GM18520 (cell line): Measurements from ENCODE around the gene ACTA1.
"Not testable (repeated sequence)": the region's sequence is repeated elsewhere in the genome, so short reads cannot be mapped to it uniquely, and the experiment has no call there.

ENCODE experiments used
- ATAC-seq: cut with Tn5 transposase; IDR thresholded peaks from one replicate; pipeline ENCODE4 v1.9.1; 2021; ENCODE audit not compliant: unreplicated experiment

Gene ACTA1

GRCh38 chr1:229409616-229410369, 24.1 kb downstream of the ACTA1 start:
- ATAC-seq, result no peak

DNA sequence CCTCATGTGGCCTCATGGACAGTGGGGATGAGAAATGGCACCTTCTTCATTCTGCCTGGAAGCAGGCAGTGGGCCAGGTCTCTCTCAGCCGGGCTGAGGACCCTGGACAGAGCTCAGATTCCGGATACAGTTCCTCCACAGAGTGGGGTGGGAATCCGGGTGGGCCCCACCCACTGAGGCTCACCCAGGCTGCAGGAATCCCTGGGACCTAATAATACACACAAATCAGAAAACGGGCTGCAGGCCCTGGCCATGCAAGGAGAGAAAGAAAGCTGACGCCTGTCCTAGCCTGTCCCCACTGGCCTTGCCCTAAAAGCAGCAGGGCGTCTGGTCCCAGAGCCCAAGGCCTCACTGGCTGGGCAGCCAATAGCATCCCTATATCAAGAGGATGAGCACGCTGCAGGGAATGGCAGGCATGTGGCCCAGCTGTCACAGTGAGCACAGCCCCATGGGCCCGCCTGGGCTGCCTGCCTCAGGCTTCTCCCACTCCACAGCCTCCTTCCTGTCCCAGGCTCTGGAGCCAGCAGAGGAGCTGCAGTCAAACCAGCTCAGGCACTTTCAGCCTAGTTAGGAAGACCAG, 25.3 kb downstream of the ACTA1 start:
- ATAC-seq, result no peak

- no peak for ATAC-seq
Observed at GRCh38 chr1:229407206-229408026, 26.5 kb downstream of the ACTA1 start.

- ATAC-seq, result no peak
Observed at GRCh38 chr1:229406798-229407197, 27.1 kb downstream of the ACTA1 start.

GRCh38 chr1:229403573-229403972, 30.3 kb downstream of the ACTA1 start:
- ATAC-seq, result no peak

GRCh38 chr1:229402993-229403392, 30.9 kb downstream of the ACTA1 start:
- ATAC-seq, result no peak

DNA sequence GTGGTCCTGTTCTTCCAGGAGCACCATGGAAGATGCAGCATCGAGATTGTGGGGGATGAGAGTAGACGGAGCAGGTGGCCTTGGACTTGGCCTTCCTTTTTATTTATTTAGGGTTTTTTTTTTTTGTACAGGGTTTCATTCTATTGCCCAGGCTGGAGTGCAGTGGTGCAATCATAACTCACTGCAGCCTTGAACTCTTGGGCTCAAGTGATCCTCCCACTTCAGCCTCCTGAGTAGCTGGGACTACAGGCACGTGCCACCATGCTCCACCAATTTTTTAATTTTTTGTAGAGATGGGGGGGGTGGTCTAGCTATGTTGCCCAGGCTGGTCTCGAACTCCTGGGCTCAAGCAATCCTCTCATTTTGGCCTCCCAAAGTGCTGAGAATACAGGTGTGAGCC, 31.6 kb downstream of the ACTA1 start:
- ATAC-seq, result not testable (repeated sequence)

- no peak for ATAC-seq
Observed at GRCh38 chr1:229397762-229398161, 36.1 kb downstream of the ACTA1 start.

DNA sequence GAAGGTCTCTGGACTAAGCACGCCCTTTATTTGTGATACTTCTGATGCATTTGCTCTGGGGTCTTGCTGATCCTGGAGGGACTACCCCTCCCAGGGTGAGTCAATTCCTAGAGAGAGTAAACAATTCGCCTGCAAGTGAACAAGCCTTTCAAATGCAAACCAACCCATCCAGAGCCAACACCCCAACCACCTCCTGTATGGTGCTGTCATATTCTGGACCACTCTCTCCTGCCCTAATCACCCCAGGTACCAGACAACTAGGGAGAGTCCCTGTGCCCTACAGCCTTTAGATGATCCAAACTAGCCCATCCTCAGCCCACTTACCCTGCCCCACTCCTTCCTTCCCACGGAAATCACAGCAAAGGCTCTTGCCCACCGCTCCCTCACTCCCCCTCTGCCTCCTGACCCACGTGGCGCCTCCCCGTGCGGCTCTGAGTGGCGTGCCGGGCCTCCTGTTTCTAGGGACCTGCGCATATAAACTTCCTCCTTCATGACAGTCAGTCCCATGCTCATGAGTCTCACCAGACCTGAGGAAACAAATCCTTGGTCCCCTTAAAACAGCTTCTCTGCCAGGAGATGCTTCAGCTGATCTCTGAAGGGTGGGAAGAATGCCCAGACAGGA, 37.2 kb downstream of the ACTA1 start:
- ATAC-seq, result no peak

GRCh38 chr1:229394517-229394916, 39.4 kb downstream of the ACTA1 start:
- not testable (repeated sequence) for ATAC-seq

GRCh38 chr1:229392936-229393335, 41.0 kb downstream of the ACTA1 start:
- no peak for ATAC-seq

DNA sequence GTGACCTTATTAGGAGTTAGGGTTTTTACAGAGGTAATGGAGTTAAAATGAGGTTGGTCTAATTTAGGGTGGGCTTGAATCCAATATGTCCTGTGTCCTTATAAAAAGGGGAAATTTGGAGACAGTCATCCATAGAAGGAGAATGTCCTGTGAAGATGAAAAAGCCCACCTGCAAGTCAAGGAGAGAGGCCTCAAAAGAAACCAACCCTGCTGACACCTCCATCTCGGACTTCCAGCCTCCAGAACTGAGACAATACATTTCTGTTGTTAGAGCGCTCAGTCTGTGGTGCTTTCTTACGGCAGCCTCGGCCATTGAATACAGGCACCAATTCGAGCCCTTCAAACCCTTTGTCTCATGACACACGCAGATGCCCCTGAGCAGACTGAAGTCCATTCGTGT, 43.8 kb downstream of the ACTA1 start:
- ATAC-seq, result no peak

DNA sequence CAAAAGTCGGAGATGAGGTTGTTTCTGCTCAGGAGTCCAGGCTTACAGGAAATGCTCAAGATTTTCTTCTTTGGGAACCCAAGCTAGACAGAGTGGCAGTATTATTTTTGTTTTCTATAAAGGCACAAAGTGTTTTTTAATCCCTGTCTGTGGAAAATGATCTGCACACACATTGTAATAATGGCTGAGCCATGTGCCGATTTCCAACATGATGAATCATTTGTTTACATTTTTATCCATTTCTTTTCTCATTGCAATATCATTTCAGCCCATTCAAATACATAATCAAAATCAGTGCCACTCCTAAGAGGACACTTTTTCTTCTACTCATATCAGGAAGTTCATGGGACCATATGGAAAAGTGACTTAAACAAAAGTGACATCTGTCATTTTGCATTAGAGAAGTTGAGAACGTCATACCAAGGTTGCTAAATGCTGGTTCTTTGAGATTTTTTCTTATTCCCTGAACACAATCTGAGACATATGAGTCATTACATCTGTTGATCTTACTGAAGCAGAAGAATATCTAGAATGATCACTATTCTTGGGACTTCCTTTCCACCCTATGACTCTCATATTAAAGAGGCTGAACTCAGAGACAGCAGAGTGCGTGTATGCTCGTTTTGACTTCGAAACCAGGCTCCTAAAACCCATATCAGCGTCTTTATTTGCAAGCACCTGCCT, 44.9 kb downstream of the ACTA1 start:
- ATAC-seq, result no peak

- no peak for ATAC-seq
Observed at GRCh38 chr1:229385853-229386456, 47.9 kb downstream of the ACTA1 start.

- ATAC-seq, result no peak
Observed at GRCh38 chr1:229384822-229385221, 49.1 kb downstream of the ACTA1 start.

DNA sequence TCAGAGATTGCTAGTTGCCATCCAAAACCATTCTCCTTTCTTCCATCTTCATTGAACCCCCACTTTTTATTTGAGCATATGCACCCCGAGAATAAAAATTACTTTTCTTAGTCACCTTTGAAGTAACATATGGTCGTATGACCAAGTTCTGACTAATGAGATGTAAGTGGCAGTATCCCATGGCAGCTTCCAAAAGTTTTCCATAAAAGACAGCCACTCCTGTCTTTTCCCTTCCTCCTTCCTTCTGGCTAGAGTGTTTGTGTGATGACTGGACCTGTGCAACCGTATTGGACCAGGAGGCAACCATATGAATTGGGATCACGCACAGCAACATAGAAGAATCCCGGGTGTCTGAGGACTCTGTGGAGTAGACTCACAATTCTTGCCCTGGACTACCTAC, 49.9 kb downstream of the ACTA1 start:
- no peak for ATAC-seq

DNA sequence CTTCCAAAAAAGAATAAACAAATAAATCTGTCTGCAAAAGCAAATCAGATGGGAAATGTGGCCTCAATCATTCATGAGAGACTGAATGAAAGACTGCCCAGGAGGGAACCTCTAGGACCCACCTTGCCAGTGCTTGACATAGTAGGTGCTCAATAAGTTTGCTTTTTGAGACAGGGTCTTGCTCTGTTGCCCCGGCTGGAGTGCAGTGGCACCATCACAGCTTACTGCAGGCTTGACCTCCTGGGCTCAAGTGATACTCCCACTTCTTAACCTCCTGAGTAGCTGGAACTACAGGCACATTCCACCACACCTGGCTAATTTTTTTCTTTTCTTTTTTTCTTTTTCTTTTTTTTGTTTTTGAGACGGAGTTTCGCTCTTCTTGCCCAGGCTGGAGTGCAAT, 50.7 kb downstream of the ACTA1 start:
- no peak for ATAC-seq
